Brain microvascular endothelial cell (primary cell): ENCODE data around the gene ANXA10.
A peak's percentile ranks its signal among the peaks of the same experiment; 100 is the strongest.
"Not testable (repeated sequence)": the region's sequence is repeated elsewhere in the genome, so short reads cannot be mapped to it uniquely, and the experiment has no call there.

ENCODE experiments used
- DNase-seq: peaks from one replicate; pipeline ENCODE4 v3.0.0-alpha.2; 2020
- H3K27ac ChIP-seq: fragments of 250-450 bp; sonication (Bioruptor Pico); 2 replicates; pipeline ENCODE4 v1.5.1; 2020; ENCODE audit warnings: mild to moderate bottlenecking, moderate library complexity
- H3K27me3 ChIP-seq: fragments of 250-450 bp; sonication (Bioruptor Pico); replicated peaks from 2 replicates; pipeline ENCODE4 v1.5.1; 2020; ENCODE audit warnings: mild to moderate bottlenecking
- H3K36me3 ChIP-seq: fragments of 250-450 bp; sonication (Bioruptor Pico); replicated peaks from 2 replicates; pipeline ENCODE4 v1.5.1; 2020; ENCODE audit warnings: mild to moderate bottlenecking
- H3K4me3 ChIP-seq: 2 replicates; pipeline ENCODE4 v1.5.1; 2011; ENCODE audit warnings: low read depth, mild to moderate bottlenecking, control low read depth, low read length, moderate library complexity
- CTCF ChIP-seq: IDR thresholded peaks from 2 replicates; pipeline ENCODE4 v1.5.1; 2011; ENCODE audit warnings: low read depth, mild to moderate bottlenecking, moderate library complexity, low read length, control low read depth, inconsistent platforms; ENCODE audit errors: missing control alignments
- in situ Hi-C: cut with HindIII; loops from 2 replicates; pipeline ENCODE4 v1.10.0; 2017; ENCODE audit warnings: low sequenced_read_pairs, low pct_ligation_motif_present

ANXA10 gene

GRCh38 chr4:168099195-168099594, 6.9 kb downstream of the ANXA10 start:
- no peak for TF ChIP-seq CTCF
- H3K4me3 ChIP-seq: no peak overlapping the region
- no peaks in the 10 kb centered on the region for H3K36me3 ChIP-seq
- no peaks in the 10 kb centered on the region for H3K27me3 ChIP-seq
- H3K27ac ChIP-seq: peak overlapping the region; percentile 92
- in situ Hi-C loops: no loop called here
- no peak for DNase-seq

DNA sequence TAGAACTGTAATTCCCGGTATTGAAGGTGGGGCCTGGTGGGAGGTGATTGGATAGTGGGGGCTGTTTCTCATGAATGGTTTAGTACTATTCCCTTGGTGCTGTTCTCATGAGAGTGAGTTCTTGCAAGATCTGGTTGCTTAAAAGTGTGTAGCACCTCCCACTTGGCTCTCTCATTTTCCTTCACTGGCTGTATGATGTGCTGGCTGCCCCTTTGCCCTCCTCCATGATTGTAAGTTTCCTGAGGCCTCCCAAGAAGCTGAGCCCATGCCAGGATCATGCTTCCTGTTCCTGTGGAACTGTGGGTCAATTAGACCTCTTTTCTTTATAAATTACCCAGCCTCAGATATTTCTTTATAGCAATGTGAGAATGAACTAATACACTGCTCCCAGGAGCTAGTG, 8.7 kb downstream of the ANXA10 start:
- no peaks in the 10 kb centered on the region for H3K36me3 ChIP-seq
- peak; percentile 37 for DNase-seq
- H3K27ac ChIP-seq: peak overlapping the region; percentile 92
- in situ Hi-C loops: no loop called here
- no peaks in the 10 kb centered on the region for H3K27me3 ChIP-seq
- TF ChIP-seq CTCF: no peak
- H3K4me3 ChIP-seq: no peak overlapping the region

DNA sequence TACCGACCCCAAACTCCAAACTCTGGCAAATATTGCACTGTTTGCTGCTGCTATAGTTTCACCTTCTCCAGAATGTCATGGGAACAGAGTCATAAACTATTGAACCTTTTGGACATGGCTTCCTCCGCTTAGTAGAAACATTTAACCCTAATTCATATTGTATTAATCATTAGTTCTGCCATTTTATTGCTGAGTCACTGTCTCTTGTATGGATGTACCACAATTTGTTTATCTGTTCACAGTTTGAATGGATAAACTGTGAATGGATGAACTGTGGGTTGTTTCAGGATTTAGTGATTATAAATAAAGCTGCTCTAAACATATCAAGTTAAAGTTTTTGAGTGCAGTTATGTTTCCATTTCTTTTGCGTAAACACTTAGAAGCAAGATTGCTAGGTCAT, 10.1 kb downstream of the ANXA10 start:
- in situ Hi-C loops: no loop called here
- DNase-seq: no peak
- no peak overlapping the region for H3K27ac ChIP-seq
- no peak overlapping the region for H3K4me3 ChIP-seq
- TF ChIP-seq CTCF: no peak
- no peaks in the 10 kb centered on the region for H3K36me3 ChIP-seq
- H3K27me3 ChIP-seq: no peaks in the 10 kb centered on the region

GRCh38 chr4:168109527-168109926, 17.2 kb downstream of the ANXA10 start:
- no peaks in the 10 kb centered on the region for H3K27me3 ChIP-seq
- no peak overlapping the region for H3K4me3 ChIP-seq
- DNase-seq: no peak
- no peak for TF ChIP-seq CTCF
- H3K36me3 ChIP-seq: no peaks in the 10 kb centered on the region
- in situ Hi-C loops: no loop called here
- no peak overlapping the region for H3K27ac ChIP-seq

DNA sequence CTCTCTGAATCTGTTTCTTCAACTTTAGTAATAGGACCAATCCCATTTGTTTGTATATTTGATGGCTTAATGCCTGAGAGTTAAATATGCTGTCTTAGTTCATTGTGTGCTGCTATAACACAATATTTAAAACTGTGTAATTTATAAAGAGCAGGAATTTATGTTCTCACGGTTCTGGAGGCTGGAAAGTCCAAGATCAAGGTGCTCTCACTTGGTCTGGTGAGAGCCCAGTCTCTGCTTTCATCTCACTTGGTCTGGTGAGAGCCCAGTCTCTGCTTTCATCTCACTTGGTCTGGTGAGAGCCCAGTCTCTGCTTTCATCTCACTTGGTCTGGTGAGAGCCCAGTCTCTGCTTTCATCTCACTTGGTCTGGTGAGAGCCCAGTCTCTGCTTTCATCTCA, 20.7 kb downstream of the ANXA10 start:
- H3K27ac ChIP-seq, H3K4me3 ChIP-seq, DNase-seq, H3K27me3 ChIP-seq, in situ Hi-C loops, H3K36me3 ChIP-seq: not testable (repeated sequence)

- Histone ChIP-seq H3K4me3 (no peak overlapping the region), H3K36me3 (no peaks in the 10 kb centered on the region), H3K27ac (no peak overlapping the region), H3K27me3 (no peaks in the 10 kb centered on the region)
- DNase-seq: no peak
- in situ Hi-C loops: no loop called here
- TF ChIP-seq CTCF: no peak
Observed at GRCh38 chr4:168118116-168118655, 25.8 kb downstream of the ANXA10 start.
